ENCODE results near the gene LYL1.

Gene LYL1

GRCh38 chr19:13094106-13094504, 8.6 kb downstream of the LYL1 start:
- Histone ChIP-seq H3K4me3 (ENCODE audit: low read length) (no peak overlapping the region), H3K27me3 (ENCODE audit: control insufficient read depth, insufficient read depth, low read length) (peaks cover 85% of the 10 kb centered on the region), H3K36me3 (ENCODE audit: control insufficient read depth, low read depth, low read length) (no peaks in the 10 kb centered on the region)

GRCh38 chr19:13093407-13094105, 9.1 kb downstream of the LYL1 start:
- Histone ChIP-seq H3K4me1 (ENCODE audit: control insufficient read depth, low read depth, low read length) (peaks cover 13% of the 10 kb centered on the region), H3K9ac (ENCODE audit: low read length) (no peak overlapping the region), H3K9me3 (ENCODE audit: control insufficient read depth, low read depth, low read length) (no peaks in the 10 kb centered on the region), H3K27ac (ENCODE audit: low read length) (no peak overlapping the region), H3K4me3 (ENCODE audit: low read length) (no peak overlapping the region), H3K27me3 (ENCODE audit: control insufficient read depth, insufficient read depth, low read length) (peaks cover 79% of the 10 kb centered on the region), H3K36me3 (ENCODE audit: control insufficient read depth, low read depth, low read length) (no peaks in the 10 kb centered on the region)

More at GRCh38 chr19:13094106-13094504, 8.6 kb downstream of the LYL1 start:
- Histone ChIP-seq H3K9ac (ENCODE audit: low read length) (no peak overlapping the region), H3K9me3 (ENCODE audit: control insufficient read depth, low read depth, low read length) (no peaks in the 10 kb centered on the region), H3K4me1 (ENCODE audit: control insufficient read depth, low read depth, low read length) (peaks cover 13% of the 10 kb centered on the region), H3K27ac (ENCODE audit: low read length) (no peak overlapping the region)

DNA sequence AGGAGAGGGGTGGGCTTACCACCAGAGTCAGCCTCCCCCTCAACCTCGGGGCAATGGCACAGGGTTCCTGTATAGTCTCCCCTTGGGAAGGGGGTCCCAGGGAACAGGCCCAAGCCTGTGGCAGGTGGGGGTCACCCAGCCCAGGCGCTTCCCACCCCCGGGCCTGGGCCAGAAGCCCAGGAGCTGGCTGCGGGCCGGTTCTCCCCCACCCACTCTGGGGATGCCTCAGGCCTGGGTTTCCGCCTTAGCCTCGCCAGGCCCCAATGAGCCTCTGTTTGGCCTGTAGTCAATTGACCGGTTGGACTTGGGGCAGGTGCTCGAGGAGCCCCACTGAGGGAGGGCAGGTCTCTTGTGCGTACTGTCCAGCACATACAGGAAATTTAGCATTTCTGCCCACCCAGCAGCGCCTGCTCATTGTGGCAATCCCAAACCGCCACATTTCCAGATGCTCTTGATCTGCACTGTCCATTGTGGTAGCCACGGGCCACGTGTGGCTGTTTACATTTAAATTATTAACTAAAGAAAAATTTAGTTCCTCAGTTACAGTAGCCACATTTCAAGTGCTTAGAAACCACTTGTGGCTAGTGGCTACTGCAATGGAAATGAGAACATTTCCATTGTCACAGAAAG, 9.9 kb downstream of the LYL1 start:
- H3K9ac ChIP-seq (ENCODE audit: low read length) = no peak overlapping the region
- no peak overlapping the region for H3K4me3 ChIP-seq (ENCODE audit: low read length)
- peaks cover 13% of the 10 kb centered on the region for H3K4me1 ChIP-seq (ENCODE audit: control insufficient read depth, low read depth, low read length)
- no peaks in the 10 kb centered on the region for H3K36me3 ChIP-seq (ENCODE audit: control insufficient read depth, low read depth, low read length)
- peaks cover 71% of the 10 kb centered on the region for H3K27me3 ChIP-seq (ENCODE audit: control insufficient read depth, insufficient read depth, low read length)
- H3K27ac ChIP-seq (ENCODE audit: low read length) = no peak overlapping the region
- H3K9me3 ChIP-seq (ENCODE audit: control insufficient read depth, low read depth, low read length) = no peaks in the 10 kb centered on the region

- no peak overlapping the region for H3K9ac ChIP-seq (ENCODE audit: low read length)
- no peaks in the 10 kb centered on the region for H3K36me3 ChIP-seq (ENCODE audit: control insufficient read depth, low read depth, low read length)
- peaks cover 13% of the 10 kb centered on the region for H3K4me1 ChIP-seq (ENCODE audit: control insufficient read depth, low read depth, low read length)
- peaks cover 65% of the 10 kb centered on the region for H3K27me3 ChIP-seq (ENCODE audit: control insufficient read depth, insufficient read depth, low read length)
- H3K27ac ChIP-seq (ENCODE audit: low read length) = no peak overlapping the region
- no peak overlapping the region for H3K4me3 ChIP-seq (ENCODE audit: low read length)
- no peaks in the 10 kb centered on the region for H3K9me3 ChIP-seq (ENCODE audit: control insufficient read depth, low read depth, low read length)
Observed at GRCh38 chr19:13092158-13092543, 10.5 kb downstream of the LYL1 start.

GRCh38 chr19:13091400-13092157, 11.1 kb downstream of the LYL1 start:
- Histone ChIP-seq H3K4me1 (ENCODE audit: control insufficient read depth, low read depth, low read length) (peaks cover 13% of the 10 kb centered on the region), H3K36me3 (ENCODE audit: control insufficient read depth, low read depth, low read length) (no peaks in the 10 kb centered on the region), H3K4me3 (ENCODE audit: low read length) (no peak overlapping the region), H3K27ac (ENCODE audit: low read length) (no peak overlapping the region), H3K27me3 (ENCODE audit: control insufficient read depth, insufficient read depth, low read length) (peaks cover 59% of the 10 kb centered on the region), H3K9ac (ENCODE audit: low read length) (no peak overlapping the region), H3K9me3 (ENCODE audit: control insufficient read depth, low read depth, low read length) (no peaks in the 10 kb centered on the region)

DNA sequence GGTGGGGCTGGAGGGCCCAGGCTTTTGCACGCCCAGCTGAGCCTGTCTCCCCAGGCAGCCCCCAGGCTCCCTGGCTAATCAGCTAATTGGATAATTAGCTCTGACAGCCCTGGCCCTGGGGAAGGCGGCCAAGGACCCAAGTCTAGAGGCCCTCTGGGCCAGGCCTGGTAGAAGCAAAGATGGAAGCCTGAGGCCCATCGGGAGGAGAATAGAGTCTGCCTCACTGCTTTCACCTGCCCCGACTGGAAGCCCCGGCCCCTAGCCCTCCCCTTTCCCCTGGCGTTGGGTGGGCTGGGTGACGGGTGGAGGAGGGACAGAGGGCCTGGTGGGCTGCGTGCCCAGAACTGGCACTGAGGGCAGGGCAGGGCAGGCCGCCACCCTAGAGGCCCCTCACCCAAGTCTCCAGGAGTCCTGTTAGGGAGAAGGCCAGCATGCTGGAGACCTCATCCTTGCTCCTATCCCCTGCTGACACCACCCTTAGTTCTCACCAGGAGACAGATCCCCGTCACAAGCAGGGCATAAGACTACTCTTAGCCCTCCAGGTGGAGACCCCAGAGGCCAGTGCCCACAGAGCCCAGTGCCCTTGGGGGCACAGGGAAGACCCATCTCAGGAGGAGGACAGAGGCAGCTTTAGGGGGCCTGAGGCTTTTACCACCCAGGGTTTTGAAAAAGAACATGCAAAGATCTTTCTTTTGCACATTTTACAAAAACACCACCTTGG, 12.0 kb downstream of the LYL1 start:
- Histone ChIP-seq H3K9ac (ENCODE audit: low read length) (no peak overlapping the region), H3K9me3 (ENCODE audit: control insufficient read depth, low read depth, low read length) (no peaks in the 10 kb centered on the region), H3K4me3 (ENCODE audit: low read length) (no peak overlapping the region), H3K27me3 (ENCODE audit: control insufficient read depth, insufficient read depth, low read length) (peaks cover 56% of the 10 kb centered on the region), H3K27ac (ENCODE audit: low read length) (no peak overlapping the region), H3K36me3 (ENCODE audit: control insufficient read depth, low read depth, low read length) (no peaks in the 10 kb centered on the region), H3K4me1 (ENCODE audit: control insufficient read depth, low read depth, low read length) (peaks cover 13% of the 10 kb centered on the region)

- peaks cover 13% of the 10 kb centered on the region for H3K4me1 ChIP-seq (ENCODE audit: control insufficient read depth, low read depth, low read length)
- H3K4me3 ChIP-seq (ENCODE audit: low read length) = no peak overlapping the region
- no peaks in the 10 kb centered on the region for H3K36me3 ChIP-seq (ENCODE audit: control insufficient read depth, low read depth, low read length)
- H3K27ac ChIP-seq (ENCODE audit: low read length) = no peak overlapping the region
- peaks cover 53% of the 10 kb centered on the region for H3K27me3 ChIP-seq (ENCODE audit: control insufficient read depth, insufficient read depth, low read length)
- H3K9me3 ChIP-seq (ENCODE audit: control insufficient read depth, low read depth, low read length) = no peaks in the 10 kb centered on the region
- no peak overlapping the region for H3K9ac ChIP-seq (ENCODE audit: low read length)
Observed at GRCh38 chr19:13089857-13090507, 12.7 kb downstream of the LYL1 start.

DNA sequence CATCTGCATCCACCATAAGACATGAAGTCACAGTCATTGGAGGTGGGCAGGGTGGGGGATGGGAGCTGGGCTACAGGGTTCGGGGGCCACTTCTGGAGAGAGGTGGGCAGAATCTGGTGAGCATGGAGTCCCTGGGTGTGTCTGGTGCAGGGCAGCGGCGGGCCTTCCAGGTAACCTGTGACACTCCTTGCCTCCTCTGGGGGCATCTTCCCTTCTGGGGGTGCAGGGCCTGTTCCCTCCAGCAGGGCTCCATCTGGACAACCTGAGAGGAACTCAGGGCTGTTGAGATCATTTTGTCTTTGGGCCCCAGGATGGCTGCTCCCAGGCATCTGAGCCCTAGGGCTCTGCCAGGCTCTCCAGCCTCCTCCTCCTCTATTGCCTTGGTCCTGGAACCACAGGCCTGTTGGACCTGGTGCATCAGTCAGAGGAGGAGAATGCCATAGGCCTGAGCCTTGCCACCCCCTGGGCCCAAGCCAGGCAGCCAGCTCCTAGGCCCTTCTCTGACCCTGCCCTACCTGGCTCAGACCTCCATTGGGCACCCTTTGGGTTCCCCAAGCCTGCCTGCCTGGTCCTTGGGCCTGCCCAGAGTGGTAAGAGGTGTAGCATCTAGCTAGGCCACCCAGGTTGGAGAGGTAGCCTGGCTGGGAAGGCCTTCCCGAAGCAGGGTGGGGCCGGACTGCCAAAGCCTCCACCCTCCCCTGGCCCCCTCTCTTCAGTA, 13.4 kb downstream of the LYL1 start:
- H3K27ac ChIP-seq (ENCODE audit: low read length) = no peak overlapping the region

DNA sequence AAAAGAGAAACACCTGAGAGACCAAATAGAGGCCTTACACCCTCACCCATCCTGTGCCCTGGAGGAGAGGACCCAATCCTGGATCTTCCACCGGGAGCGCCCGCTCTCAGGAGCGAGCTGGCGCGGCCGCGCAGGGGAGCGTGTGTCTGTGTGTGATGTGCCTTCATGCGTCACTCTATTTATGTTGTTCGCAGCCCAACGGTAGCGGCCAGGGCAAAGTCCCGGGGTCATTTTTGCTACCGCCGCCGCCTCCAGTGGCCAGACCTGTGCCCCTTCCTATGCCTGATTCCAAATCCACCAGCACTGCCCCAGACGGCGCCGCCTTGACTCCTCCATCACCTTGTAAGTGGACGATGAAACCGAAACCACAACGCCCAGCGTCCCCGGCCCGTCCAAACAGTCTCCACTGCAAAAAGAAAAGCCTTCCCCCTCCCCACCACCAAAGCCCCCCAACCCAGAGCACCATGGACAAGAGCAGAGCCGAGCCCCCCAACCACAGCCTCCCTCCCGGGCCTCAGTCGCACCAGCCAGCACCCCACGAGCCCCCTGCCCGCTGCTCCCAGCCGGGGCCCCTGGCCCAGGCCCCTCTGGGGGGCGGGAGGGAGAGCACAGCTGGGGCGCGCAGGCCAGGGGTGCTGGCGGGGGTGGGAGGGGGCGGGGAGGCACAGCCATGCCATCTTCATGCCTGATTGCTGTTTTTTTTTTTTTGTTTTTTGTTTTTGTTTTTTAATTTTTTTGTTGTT, 14.7 kb downstream of the LYL1 start:
- Histone ChIP-seq H3K36me3 (ENCODE audit: control insufficient read depth, low read depth, low read length) (no peaks in the 10 kb centered on the region), H3K27me3 (ENCODE audit: control insufficient read depth, insufficient read depth, low read length) (peaks cover 39% of the 10 kb centered on the region), H3K27ac (ENCODE audit: low read length) (no peak overlapping the region), H3K4me1 (ENCODE audit: control insufficient read depth, low read depth, low read length) (peaks cover 9% of the 10 kb centered on the region), H3K4me3 (ENCODE audit: low read length) (no peak overlapping the region), H3K9me3 (ENCODE audit: control insufficient read depth, low read depth, low read length) (no peaks in the 10 kb centered on the region), H3K9ac (ENCODE audit: low read length) (no peak overlapping the region)

More for the DNA sequence above, 13.4 kb downstream of the LYL1 start:
- Histone ChIP-seq H3K9ac (ENCODE audit: low read length) (no peak overlapping the region), H3K4me1 (ENCODE audit: control insufficient read depth, low read depth, low read length) (peaks cover 8% of the 10 kb centered on the region), H3K36me3 (ENCODE audit: control insufficient read depth, low read depth, low read length) (no peaks in the 10 kb centered on the region), H3K9me3 (ENCODE audit: control insufficient read depth, low read depth, low read length) (no peaks in the 10 kb centered on the region), H3K4me3 (ENCODE audit: low read length) (no peak overlapping the region), H3K27me3 (ENCODE audit: control insufficient read depth, insufficient read depth, low read length) (peaks cover 46% of the 10 kb centered on the region)

DNA sequence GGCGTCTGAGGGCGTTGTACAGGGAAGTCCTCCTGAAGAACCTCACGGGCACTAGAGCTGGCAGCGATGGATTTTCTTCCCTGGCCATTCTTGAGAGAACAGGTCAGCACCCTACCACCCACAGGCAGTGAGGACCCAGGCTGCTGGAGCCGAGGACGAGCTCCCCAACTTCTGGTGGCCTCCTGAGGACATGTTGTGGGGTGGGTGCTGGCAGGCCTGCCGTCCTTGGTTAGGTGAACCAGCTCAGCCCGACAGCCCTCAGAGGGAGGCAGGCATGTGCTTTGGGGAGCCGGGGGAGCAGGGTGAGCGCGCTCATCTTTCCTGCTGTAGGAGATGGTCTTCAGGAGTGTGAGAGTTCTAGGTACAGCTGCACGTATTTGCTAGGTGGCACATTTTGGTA, 15.4 kb downstream of the LYL1 start:
- peaks cover 15% of the 10 kb centered on the region for H3K4me1 ChIP-seq (ENCODE audit: control insufficient read depth, low read depth, low read length)
- no peaks in the 10 kb centered on the region for H3K9me3 ChIP-seq (ENCODE audit: control insufficient read depth, low read depth, low read length)
- H3K4me3 ChIP-seq (ENCODE audit: low read length) = no peak overlapping the region
- no peak overlapping the region for H3K9ac ChIP-seq (ENCODE audit: low read length)
- H3K27ac ChIP-seq (ENCODE audit: low read length) = no peak overlapping the region
- peaks cover 32% of the 10 kb centered on the region for H3K27me3 ChIP-seq (ENCODE audit: control insufficient read depth, insufficient read depth, low read length)
- H3K36me3 ChIP-seq (ENCODE audit: control insufficient read depth, low read depth, low read length) = no peaks in the 10 kb centered on the region

Measured in iPS-18a (cell line).